ENCODE data around the gene SCYL1. TPM values are rescaled to one million over a fixed set of nuclear protein-coding genes. Genes with fewer than 3 reads are reported as not detected.

SCYL1 gene
- total RNA-seq, 1 donor from 2014 or later, result 16.9 TPM

DNA sequence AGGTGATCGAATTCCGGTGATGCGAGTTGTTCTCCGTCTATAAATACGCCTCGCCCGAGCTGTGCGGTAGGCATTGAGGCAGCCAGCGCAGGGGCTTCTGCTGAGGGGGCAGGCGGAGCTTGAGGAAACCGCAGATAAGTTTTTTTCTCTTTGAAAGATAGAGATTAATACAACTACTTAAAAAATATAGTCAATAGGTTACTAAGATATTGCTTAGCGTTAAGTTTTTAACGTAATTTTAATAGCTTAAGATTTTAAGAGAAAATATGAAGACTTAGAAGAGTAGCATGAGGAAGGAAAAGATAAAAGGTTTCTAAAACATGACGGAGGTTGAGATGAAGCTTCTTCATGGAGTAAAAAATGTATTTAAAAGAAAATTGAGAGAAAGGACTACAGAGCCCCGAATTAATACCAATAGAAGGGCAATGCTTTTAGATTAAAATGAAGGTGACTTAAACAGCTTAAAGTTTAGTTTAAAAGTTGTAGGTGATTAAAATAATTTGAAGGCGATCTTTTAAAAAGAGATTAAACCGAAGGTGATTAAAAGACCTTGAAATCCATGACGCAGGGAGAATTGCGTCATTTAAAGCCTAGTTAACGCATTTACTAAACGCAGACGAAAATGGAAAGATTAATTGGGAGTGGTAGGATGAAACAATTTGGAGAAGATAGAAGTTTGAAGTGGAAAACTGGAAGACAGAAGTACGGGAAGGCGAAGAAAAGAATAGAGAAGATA, 25.7 kb upstream of the SCYL1 start, which contains the start of gene MALAT1:
MALAT1 (plus strand) TSS at position 69 of the 736 bp plus-strand sequence.
- H3K79me2 ChIP-seq (ENCODE audit: low read depth), result peaks cover 97% of the 10 kb centered on the region
- H3K4me1 ChIP-seq, result peaks cover 11% of the 10 kb centered on the region
- H3K4me3 ChIP-seq, result peak within 1 kb of the TSS; percentile 93
- no peaks in the 10 kb centered on the region for H3K9me3 ChIP-seq (ENCODE audit: low read depth)
- H3K36me3 Mint-ChIP-seq, result peaks cover 5% of the 10 kb centered on the region
- peak within 1 kb of the TSS; percentile 98 for H3K4me2 ChIP-seq
- peaks cover 50% of the 10 kb centered on the region for H3K36me3 ChIP-seq
- H2AFZ ChIP-seq (replicated peaks), result peak within 1 kb of the TSS; percentile 75
- peaks cover 75% of the 10 kb centered on the region for H3F3A ChIP-seq (ENCODE audit: low read depth)
- H3K27ac Mint-ChIP-seq, result no peak within 1 kb of the TSS
- peaks cover 23% of the 10 kb centered on the region for H3K4me1 Mint-ChIP-seq
- peaks cover 52% of the 10 kb centered on the region for H4K20me1 ChIP-seq (ENCODE audit: low read depth)
- H3K27ac ChIP-seq, result peak within 1 kb of the TSS; percentile 100
- peak within 1 kb of the TSS; percentile 100 for H3K9ac ChIP-seq
- no peak within 1 kb of the TSS for H3K4me3 Mint-ChIP-seq
- no peaks in the 10 kb centered on the region for H3K27me3 ChIP-seq
- H3K9me3 Mint-ChIP-seq, result peaks cover 4% of the 10 kb centered on the region
- peak; percentile 97 for DNase-seq (ENCODE audit: low spot score)
- TF ChIP-seq, protein P1, sequence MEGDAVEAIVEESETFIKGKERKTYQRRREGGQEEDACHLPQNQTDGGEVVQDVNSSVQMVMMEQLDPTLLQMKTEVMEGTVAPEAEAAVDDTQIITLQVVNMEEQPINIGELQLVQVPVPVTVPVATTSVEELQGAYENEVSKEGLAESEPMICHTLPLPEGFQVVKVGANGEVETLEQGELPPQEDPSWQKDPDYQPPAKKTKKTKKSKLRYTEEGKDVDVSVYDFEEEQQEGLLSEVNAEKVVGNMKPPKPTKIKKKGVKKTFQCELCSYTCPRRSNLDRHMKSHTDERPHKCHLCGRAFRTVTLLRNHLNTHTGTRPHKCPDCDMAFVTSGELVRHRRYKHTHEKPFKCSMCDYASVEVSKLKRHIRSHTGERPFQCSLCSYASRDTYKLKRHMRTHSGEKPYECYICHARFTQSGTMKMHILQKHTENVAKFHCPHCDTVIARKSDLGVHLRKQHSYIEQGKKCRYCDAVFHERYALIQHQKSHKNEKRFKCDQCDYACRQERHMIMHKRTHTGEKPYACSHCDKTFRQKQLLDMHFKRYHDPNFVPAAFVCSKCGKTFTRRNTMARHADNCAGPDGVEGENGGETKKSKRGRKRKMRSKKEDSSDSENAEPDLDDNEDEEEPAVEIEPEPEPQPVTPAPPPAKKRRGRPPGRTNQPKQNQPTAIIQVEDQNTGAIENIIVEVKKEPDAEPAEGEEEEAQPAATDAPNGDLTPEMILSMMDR (IDR thresholded peaks at IDR 0.05), result no peak
- TF ChIP-seq EZH2phosphoT487 (IDR thresholded peaks at IDR 0.05), result no peak
- no peak for TF ChIP-seq EZH2 (IDR thresholded peaks at IDR 0.05)
- peaks cover 13% of the 10 kb centered on the region for H3K27me3 Mint-ChIP-seq (ENCODE audit: insufficient read depth, low read depth)

- Histone ChIP-seq H3K79me2 (ENCODE audit: low read depth) (peaks cover 97% of the 10 kb centered on the region), H3K9me3 (ENCODE audit: low read depth) (no peaks in the 10 kb centered on the region), H3K36me3 (peaks cover 57% of the 10 kb centered on the region), H3K4me1 (peaks cover 10% of the 10 kb centered on the region), H3F3A (ENCODE audit: low read depth) (peaks cover 82% of the 10 kb centered on the region), H3K9ac (peak overlapping the region; percentile 100), H3K27ac (peak overlapping the region; percentile 100), H3K4me2 (peak overlapping the region; percentile 98), H4K20me1 (ENCODE audit: low read depth) (peaks cover 59% of the 10 kb centered on the region), H2AFZ (replicated peaks) (no peak overlapping the region), H3K4me3 (peak overlapping the region; percentile 93), H3K27me3 (no peaks in the 10 kb centered on the region)
- TF ChIP-seq, protein P1 (IDR thresholded peaks at IDR 0.05), result no peak
- no peak for TF ChIP-seq EZH2phosphoT487 (IDR thresholded peaks at IDR 0.05)
- TF ChIP-seq EZH2 (IDR thresholded peaks at IDR 0.05), result no peak
- no peak for DNase-seq (ENCODE audit: low spot score)
- peaks cover 4% of the 10 kb centered on the region for H3K9me3 Mint-ChIP-seq
- peaks cover 24% of the 10 kb centered on the region for H3K4me1 Mint-ChIP-seq
- peaks cover 12% of the 10 kb centered on the region for H3K36me3 Mint-ChIP-seq
- peaks cover 15% of the 10 kb centered on the region for H3K27me3 Mint-ChIP-seq (ENCODE audit: insufficient read depth, low read depth)
- H3K4me3 Mint-ChIP-seq, result no peak overlapping the region
- H3K27ac Mint-ChIP-seq, result no peak overlapping the region
Observed at GRCh38 chr11:65499713-65500386, 25.0 kb upstream of the SCYL1 start.

DNA sequence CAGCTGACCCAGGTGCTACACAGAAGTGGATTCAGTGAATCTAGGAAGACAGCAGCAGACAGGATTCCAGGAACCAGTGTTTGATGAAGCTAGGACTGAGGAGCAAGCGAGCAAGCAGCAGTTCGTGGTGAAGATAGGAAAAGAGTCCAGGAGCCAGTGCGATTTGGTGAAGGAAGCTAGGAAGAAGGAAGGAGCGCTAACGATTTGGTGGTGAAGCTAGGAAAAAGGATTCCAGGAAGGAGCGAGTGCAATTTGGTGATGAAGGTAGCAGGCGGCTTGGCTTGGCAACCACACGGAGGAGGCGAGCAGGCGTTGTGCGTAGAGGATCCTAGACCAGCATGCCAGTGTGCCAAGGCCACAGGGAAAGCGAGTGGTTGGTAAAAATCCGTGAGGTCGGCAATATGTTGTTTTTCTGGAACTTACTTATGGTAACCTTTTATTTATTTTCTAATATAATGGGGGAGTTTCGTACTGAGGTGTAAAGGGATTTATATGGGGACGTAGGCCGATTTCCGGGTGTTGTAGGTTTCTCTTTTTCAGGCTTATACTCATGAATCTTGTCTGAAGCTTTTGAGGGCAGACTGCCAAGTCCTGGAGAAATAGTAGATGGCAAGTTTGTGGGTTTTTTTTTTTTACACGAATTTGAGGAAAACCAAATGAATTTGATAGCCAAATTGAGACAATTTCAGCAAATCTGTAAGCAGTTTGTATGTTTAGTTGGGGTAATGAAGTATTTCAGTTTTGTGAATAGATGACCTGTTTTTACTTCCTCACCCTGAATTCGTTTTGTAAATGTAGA, 24.3 kb upstream of the SCYL1 start:
- peaks cover 4% of the 10 kb centered on the region for H3K9me3 Mint-ChIP-seq
- no peak overlapping the region for H3K27ac Mint-ChIP-seq
- peaks cover 97% of the 10 kb centered on the region for H3K79me2 ChIP-seq (ENCODE audit: low read depth)
- H3K36me3 Mint-ChIP-seq, result peaks cover 17% of the 10 kb centered on the region
- no peaks in the 10 kb centered on the region for H3K27me3 ChIP-seq
- H3K4me1 Mint-ChIP-seq, result peaks cover 28% of the 10 kb centered on the region
- peaks cover 67% of the 10 kb centered on the region for H4K20me1 ChIP-seq (ENCODE audit: low read depth)
- peaks cover 64% of the 10 kb centered on the region for H3K36me3 ChIP-seq
- H3K4me3 ChIP-seq, result peak overlapping the region; percentile 93
- H3K4me2 ChIP-seq, result peak overlapping the region; percentile 98
- TF ChIP-seq, protein P1 (IDR thresholded peaks at IDR 0.05), result no peak
- no peak for TF ChIP-seq EZH2 (IDR thresholded peaks at IDR 0.05)
- no peak for TF ChIP-seq EZH2phosphoT487 (IDR thresholded peaks at IDR 0.05)
- H3K27ac ChIP-seq, result peak overlapping the region; percentile 100
- no peak for DNase-seq (ENCODE audit: low spot score)
- peaks cover 10% of the 10 kb centered on the region for H3K4me1 ChIP-seq
- peaks cover 22% of the 10 kb centered on the region for H3K27me3 Mint-ChIP-seq (ENCODE audit: insufficient read depth, low read depth)
- no peaks in the 10 kb centered on the region for H3K9me3 ChIP-seq (ENCODE audit: low read depth)
- no peak overlapping the region for H3K4me3 Mint-ChIP-seq
- H2AFZ ChIP-seq (replicated peaks), result no peak overlapping the region
- peaks cover 89% of the 10 kb centered on the region for H3F3A ChIP-seq (ENCODE audit: low read depth)
- H3K9ac ChIP-seq, result peak overlapping the region; percentile 100

All from neural progenitor cell (in vitro differentiated cells).